ENCODE data around the gene TAOK1. TPM values are rescaled to one million over a fixed set of nuclear protein-coding genes. Genes with fewer than 3 reads are reported as not detected.

The TAOK1 gene
- total and polyA plus RNA-seq, 9 of the 15 experiments (the other 6 are each of a cell fraction or from before 2014, with no cell fraction given), result 3.2 to 33.1 (median 16.5) TPM

- TF ChIP-seq POLR3G (IDR thresholded peaks at IDR 0.05; ENCODE audit: extremely low read depth, insufficient read length, insufficient replicate concordance) (no peak), HLTF (IDR thresholded peaks at IDR 0.05) (peak; percentile 71; the same call in 1 of the 2 replicates), NCOA6 (IDR thresholded peaks at IDR 0.05) (no peak), ZNF12 (CRISPR knock-in tag; IDR thresholded peaks at IDR 0.05) (no peak), TEAD2 (tag; IDR thresholded peaks at IDR 0.05) (no peak), RBFOX2 (IDR thresholded peaks at IDR 0.05; ENCODE audit: low read depth, low read length) (peak; percentile 97), TRIM25 (IDR thresholded peaks at IDR 0.05; ENCODE audit: borderline replicate concordance) (no peak)
- TF ChIP-seq, protein P1, sequence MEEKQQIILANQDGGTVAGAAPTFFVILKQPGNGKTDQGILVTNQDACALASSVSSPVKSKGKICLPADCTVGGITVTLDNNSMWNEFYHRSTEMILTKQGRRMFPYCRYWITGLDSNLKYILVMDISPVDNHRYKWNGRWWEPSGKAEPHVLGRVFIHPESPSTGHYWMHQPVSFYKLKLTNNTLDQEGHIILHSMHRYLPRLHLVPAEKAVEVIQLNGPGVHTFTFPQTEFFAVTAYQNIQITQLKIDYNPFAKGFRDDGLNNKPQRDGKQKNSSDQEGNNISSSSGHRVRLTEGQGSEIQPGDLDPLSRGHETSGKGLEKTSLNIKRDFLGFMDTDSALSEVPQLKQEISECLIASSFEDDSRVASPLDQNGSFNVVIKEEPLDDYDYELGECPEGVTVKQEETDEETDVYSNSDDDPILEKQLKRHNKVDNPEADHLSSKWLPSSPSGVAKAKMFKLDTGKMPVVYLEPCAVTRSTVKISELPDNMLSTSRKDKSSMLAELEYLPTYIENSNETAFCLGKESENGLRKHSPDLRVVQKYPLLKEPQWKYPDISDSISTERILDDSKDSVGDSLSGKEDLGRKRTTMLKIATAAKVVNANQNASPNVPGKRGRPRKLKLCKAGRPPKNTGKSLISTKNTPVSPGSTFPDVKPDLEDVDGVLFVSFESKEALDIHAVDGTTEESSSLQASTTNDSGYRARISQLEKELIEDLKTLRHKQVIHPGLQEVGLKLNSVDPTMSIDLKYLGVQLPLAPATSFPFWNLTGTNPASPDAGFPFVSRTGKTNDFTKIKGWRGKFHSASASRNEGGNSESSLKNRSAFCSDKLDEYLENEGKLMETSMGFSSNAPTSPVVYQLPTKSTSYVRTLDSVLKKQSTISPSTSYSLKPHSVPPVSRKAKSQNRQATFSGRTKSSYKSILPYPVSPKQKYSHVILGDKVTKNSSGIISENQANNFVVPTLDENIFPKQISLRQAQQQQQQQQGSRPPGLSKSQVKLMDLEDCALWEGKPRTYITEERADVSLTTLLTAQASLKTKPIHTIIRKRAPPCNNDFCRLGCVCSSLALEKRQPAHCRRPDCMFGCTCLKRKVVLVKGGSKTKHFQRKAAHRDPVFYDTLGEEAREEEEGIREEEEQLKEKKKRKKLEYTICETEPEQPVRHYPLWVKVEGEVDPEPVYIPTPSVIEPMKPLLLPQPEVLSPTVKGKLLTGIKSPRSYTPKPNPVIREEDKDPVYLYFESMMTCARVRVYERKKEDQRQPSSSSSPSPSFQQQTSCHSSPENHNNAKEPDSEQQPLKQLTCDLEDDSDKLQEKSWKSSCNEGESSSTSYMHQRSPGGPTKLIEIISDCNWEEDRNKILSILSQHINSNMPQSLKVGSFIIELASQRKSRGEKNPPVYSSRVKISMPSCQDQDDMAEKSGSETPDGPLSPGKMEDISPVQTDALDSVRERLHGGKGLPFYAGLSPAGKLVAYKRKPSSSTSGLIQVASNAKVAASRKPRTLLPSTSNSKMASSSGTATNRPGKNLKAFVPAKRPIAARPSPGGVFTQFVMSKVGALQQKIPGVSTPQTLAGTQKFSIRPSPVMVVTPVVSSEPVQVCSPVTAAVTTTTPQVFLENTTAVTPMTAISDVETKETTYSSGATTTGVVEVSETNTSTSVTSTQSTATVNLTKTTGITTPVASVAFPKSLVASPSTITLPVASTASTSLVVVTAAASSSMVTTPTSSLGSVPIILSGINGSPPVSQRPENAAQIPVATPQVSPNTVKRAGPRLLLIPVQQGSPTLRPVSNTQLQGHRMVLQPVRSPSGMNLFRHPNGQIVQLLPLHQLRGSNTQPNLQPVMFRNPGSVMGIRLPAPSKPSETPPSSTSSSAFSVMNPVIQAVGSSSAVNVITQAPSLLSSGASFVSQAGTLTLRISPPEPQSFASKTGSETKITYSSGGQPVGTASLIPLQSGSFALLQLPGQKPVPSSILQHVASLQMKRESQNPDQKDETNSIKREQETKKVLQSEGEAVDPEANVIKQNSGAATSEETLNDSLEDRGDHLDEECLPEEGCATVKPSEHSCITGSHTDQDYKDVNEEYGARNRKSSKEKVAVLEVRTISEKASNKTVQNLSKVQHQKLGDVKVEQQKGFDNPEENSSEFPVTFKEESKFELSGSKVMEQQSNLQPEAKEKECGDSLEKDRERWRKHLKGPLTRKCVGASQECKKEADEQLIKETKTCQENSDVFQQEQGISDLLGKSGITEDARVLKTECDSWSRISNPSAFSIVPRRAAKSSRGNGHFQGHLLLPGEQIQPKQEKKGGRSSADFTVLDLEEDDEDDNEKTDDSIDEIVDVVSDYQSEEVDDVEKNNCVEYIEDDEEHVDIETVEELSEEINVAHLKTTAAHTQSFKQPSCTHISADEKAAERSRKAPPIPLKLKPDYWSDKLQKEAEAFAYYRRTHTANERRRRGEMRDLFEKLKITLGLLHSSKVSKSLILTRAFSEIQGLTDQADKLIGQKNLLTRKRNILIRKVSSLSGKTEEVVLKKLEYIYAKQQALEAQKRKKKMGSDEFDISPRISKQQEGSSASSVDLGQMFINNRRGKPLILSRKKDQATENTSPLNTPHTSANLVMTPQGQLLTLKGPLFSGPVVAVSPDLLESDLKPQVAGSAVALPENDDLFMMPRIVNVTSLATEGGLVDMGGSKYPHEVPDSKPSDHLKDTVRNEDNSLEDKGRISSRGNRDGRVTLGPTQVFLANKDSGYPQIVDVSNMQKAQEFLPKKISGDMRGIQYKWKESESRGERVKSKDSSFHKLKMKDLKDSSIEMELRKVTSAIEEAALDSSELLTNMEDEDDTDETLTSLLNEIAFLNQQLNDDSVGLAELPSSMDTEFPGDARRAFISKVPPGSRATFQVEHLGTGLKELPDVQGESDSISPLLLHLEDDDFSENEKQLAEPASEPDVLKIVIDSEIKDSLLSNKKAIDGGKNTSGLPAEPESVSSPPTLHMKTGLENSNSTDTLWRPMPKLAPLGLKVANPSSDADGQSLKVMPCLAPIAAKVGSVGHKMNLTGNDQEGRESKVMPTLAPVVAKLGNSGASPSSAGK (IDR thresholded peaks at IDR 0.05), result no peak; the same call in 1 of the 2 replicates
Observed at GRCh38 chr17:29389982-29390850, at the start of gene TAOK1 (continued).

All from K562 (cell line).